Measurements from ENCODE around the gene HDAC4. TPM values are rescaled to one million over a fixed set of nuclear protein-coding genes. Genes with fewer than 3 reads are reported as not detected.

Gene HDAC4
- total RNA-seq, 1 experiment from 2014 or later: 32.0 TPM

- peaks cover 0 to 9% of the 10 kb centered on the region in 2 experiments; a peak in 2 of 4 replicates for H3K4me1 Mint-ChIP-seq
- no peak overlapping the region for H4K5ac ChIP-seq (ENCODE audit: insufficient read length, low read depth, low read length)
- H3K18ac ChIP-seq (ENCODE audit: insufficient read length, low read depth, low read length): no peak overlapping the region
- H4K91ac ChIP-seq (ENCODE audit: insufficient read length, low read depth, low read length): no peak overlapping the region
- no peak overlapping the region for H3K4ac ChIP-seq (ENCODE audit: low read depth, low read length)
- no CpG with 5 or more reads among the region's 21 CpGs for WGBS (ENCODE audit: extremely low coverage, insufficient read length, low lambda C conversion rate)
- no peaks in the 10 kb centered on the region for H4K20me1 ChIP-seq (ENCODE audit: control insufficient read depth, insufficient read depth, insufficient read length)
- H3K79me2 ChIP-seq (ENCODE audit: insufficient read depth, low read length): no peaks in the 10 kb centered on the region
- TF ChIP-seq CTCF (conservative IDR thresholded peaks at IDR 0.05): no peak
- H4K8ac ChIP-seq (replicated peaks; ENCODE audit: insufficient read length, low read depth, low read length): no peak overlapping the region
- no peak overlapping the region for H3K14ac ChIP-seq (ENCODE audit: insufficient read depth, low read length)
- H2BK20ac ChIP-seq (ENCODE audit: low read depth, low read length, poor library complexity, severe bottlenecking): no peak overlapping the region
- no peaks in the 10 kb centered on the region for H3K79me1 ChIP-seq (ENCODE audit: insufficient read depth, low read depth, low read length, poor library complexity, severe bottlenecking)
- no peak overlapping the region for H3K9ac ChIP-seq (ENCODE audit: extremely low read depth, insufficient read length, low read length)
- H3K9me3 Mint-ChIP-seq: no peaks in the 10 kb centered on the region; a peak in 1 of 5 replicates
- H3K9me3 ChIP-seq (ENCODE audit: control insufficient read depth, low read depth, low read length): no peaks in the 10 kb centered on the region
- H3K56ac ChIP-seq (ENCODE audit: insufficient read length, low read depth, low read length): no peak overlapping the region
- no peaks in the 10 kb centered on the region for H3K23me2 ChIP-seq (ENCODE audit: insufficient read length, low read depth, low read length, poor library complexity, severe bottlenecking)
- H3K27me3 ChIP-seq (ENCODE audit: insufficient read depth, low read length): no peaks in the 10 kb centered on the region
- H2AFZ ChIP-seq (ENCODE audit: low read length): no peak overlapping the region
- peak overlapping the region in 1 of 3 experiments; percentile 69; a peak in 1 of 7 replicates for H3K27ac Mint-ChIP-seq
- H2BK15ac ChIP-seq (ENCODE audit: low read depth, low read length): no peak overlapping the region
- DNase-seq: no peak
- H3K4me3 Mint-ChIP-seq: no peak overlapping the region
- H3K36me3 Mint-ChIP-seq (ENCODE audit: insufficient read depth in 1 of 3, low read depth in 3 of 3): peaks cover 7 to 9% (median 8%) of the 10 kb centered on the region in 3 experiments; a peak in 4 of 7 replicates
- H3T11ph ChIP-seq (ENCODE audit: low read length): no peak overlapping the region
- no peak overlapping the region for H3K27ac ChIP-seq (ENCODE audit: insufficient read length, low read depth, low read length)
- H3K27me3 Mint-ChIP-seq (ENCODE audit: low read depth): no peaks in the 10 kb centered on the region
- H3K4me1 ChIP-seq (ENCODE audit: insufficient read depth, low read length): no peaks in the 10 kb centered on the region
- no peak overlapping the region for H2BK12ac ChIP-seq (ENCODE audit: insufficient read length, low read depth, low read length)
- no peak overlapping the region for H2BK5ac ChIP-seq (ENCODE audit: insufficient read length, low read length)
- H3K4me2 ChIP-seq (ENCODE audit: insufficient read depth, insufficient read length, low read length): no peak overlapping the region
- no peak overlapping the region for H3K23ac ChIP-seq (ENCODE audit: insufficient read length, low read depth, low read length)
- no peak overlapping the region for H2AK5ac ChIP-seq (ENCODE audit: insufficient read length, low read length)
- no peak overlapping the region for H2BK120ac ChIP-seq (ENCODE audit: low read depth, low read length, poor library complexity, severe bottlenecking)
These were observed 340.1 kb downstream of the HDAC4 start for GRCh38 chr2:239060676-239061075.
